Kidney (tissue), 14 donors: ENCODE data around the gene GOLGA5. TPM values are rescaled to one million over a fixed set of nuclear protein-coding genes. Genes with fewer than 3 reads are reported as not detected.

Source experiments
- DNase-seq, 5 donors: peaks; one replicate each; pipeline ENCODE4 v3.0.0-alpha.2; 2013 to 2020
- FAIRE-seq: peaks from 2 replicates; lab custom pipeline; 2012; peaks lifted over from hg19 to GRCh38; lab: Jason Lieb, UNC
- H3K27ac ChIP-seq, 2 donors: one replicate each; pipeline ENCODE4 v1.7.0; 2013; ENCODE audit warnings: low read depth in 2 of 2, low read length in 2 of 2, inconsistent platforms in 1 of 2
- H3K27me3 ChIP-seq: one replicate; pipeline ENCODE4 v1.7.1; 2013; ENCODE audit warnings: low read length, inconsistent platforms; ENCODE audit not compliant: control insufficient read depth, insufficient read depth
- H3K36me3 ChIP-seq, 3 donors: one replicate each; pipeline versions ENCODE4 v1.7.0 to v1.7.1; 2013; ENCODE audit warnings: low read length in 3 of 3, control low read depth in 1 of 3, inconsistent platforms in 1 of 3; ENCODE audit not compliant: insufficient read depth in 3 of 3, control insufficient read depth in 2 of 3
- H3K4me1 ChIP-seq, 3 donors: one replicate each; pipeline versions ENCODE4 v1.7.0 to v1.7.1; 2013; ENCODE audit warnings: low read length in 3 of 3, inconsistent platforms in 1 of 3, low read depth in 1 of 3; ENCODE audit not compliant: control insufficient read depth in 2 of 3, insufficient read depth in 2 of 3
- H3K4me3 ChIP-seq, 3 donors: one replicate each; pipeline versions ENCODE4 v1.7.0 to v1.8.1; 2013; ENCODE audit warnings: low read length in 3 of 3, control low read depth in 1 of 3, inconsistent platforms in 1 of 3
- H3K9ac ChIP-seq, 3 donors: one replicate each; pipeline versions ENCODE4 v1.7.0 to v1.7.1; 2013; ENCODE audit warnings: low read length in 3 of 3, control low read depth in 1 of 3, inconsistent platforms in 1 of 3
- H3K9me3 ChIP-seq, 3 donors: one replicate each; pipeline versions ENCODE4 v1.7.0 to v1.7.1; 2013; ENCODE audit warnings: low read length in 3 of 3, control low read depth in 1 of 3, inconsistent platforms in 1 of 3; ENCODE audit not compliant: control insufficient read depth in 2 of 3, insufficient read depth in 1 of 3
- intact Hi-C: fragments of 100-400 bp; cut with DNase I; formaldehyde crosslinking; loops from one replicate; pipeline ENCODE4 v1.11.1; 2022
- polyA plus RNA-seq: library from polyadenylated mRNA; stranded (reverse); fragments of 350-450 nt; fragmentation: Illumina TruSeq; extraction: RNeasy Lipid Tissue Mini Kit (QIAGEN cat#74804); gene quantifications from one replicate; pipeline ENCODE4 v1.2.3, GENCODE V29; 2014; ENCODE audit warnings: low read depth, low replicate concordance; ENCODE audit not compliant: insufficient read depth
- total RNA-seq: library from RNA; stranded (reverse); fragmentation: NEBNext Ultra II Directional; extraction: Animal tissue kit (Norgen Biotek cat#: 25700); gene quantifications from one replicate; pipeline ENCODE4 v1.2.1, GENCODE V29; 2021
- TF ChIP-seq, protein P1 (sequence below): IDR thresholded peaks from 3 replicates; pipeline ENCODE4 v1.5.1; 2012; ENCODE audit warnings: mild to moderate bottlenecking, moderate library complexity, borderline replicate concordance; ENCODE audit not compliant: insufficient read depth; ENCODE audit errors: extremely low read depth
- donor health status: control.
- donor health status: control.
- donor health status: control.
- donor health status: control.
- donor health status: control.
- donor health status: DM: yes; HTN: yes; CAD: no.
- donor health status: Normal renal cell carcinoma (clear cell type).

The GOLGA5 gene
- total and polyA plus RNA-seq, 2 donors from 2014 or later, result 27.7 to 33.7 TPM

DNA sequence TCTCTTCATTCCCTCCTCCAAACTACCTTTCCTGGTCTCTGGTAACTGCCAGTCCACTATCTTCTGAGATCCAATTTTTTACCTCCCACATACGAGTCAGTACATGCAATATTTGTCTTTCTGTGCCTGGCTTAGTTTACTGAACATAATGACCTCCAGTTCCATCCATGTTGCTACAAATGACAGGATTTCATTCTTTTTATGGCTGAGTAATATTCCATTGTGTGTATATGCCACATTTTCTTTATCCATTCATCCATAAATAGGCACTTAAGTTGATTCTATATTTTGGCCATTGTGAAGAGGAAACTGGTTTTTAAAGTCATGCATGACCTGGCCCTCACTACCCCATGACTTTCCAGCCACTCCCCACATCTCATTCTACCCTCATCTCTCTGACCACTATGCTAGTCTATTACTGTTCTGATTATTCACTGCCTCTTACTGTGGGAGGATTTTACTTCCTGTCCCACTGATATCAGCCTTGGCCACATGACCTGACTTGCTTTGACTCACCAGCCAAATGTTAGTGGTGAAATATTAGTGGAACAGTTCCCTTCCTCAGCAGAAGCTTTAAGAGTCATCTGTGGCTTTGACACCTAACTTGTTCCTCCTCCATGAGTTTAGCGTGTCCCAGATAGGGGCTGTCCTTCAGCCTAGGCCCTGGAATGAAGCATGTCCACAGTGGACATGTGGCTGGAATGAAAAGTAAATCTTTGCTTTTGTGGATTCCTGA, 52.2 kb downstream of the GOLGA5 start:
- H3K9ac ChIP-seq, result no peak overlapping the region
- TF ChIP-seq, protein P1, sequence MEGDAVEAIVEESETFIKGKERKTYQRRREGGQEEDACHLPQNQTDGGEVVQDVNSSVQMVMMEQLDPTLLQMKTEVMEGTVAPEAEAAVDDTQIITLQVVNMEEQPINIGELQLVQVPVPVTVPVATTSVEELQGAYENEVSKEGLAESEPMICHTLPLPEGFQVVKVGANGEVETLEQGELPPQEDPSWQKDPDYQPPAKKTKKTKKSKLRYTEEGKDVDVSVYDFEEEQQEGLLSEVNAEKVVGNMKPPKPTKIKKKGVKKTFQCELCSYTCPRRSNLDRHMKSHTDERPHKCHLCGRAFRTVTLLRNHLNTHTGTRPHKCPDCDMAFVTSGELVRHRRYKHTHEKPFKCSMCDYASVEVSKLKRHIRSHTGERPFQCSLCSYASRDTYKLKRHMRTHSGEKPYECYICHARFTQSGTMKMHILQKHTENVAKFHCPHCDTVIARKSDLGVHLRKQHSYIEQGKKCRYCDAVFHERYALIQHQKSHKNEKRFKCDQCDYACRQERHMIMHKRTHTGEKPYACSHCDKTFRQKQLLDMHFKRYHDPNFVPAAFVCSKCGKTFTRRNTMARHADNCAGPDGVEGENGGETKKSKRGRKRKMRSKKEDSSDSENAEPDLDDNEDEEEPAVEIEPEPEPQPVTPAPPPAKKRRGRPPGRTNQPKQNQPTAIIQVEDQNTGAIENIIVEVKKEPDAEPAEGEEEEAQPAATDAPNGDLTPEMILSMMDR, result no peak
- intact Hi-C loops, result no loop called here
- FAIRE-seq (no peak), DNase-seq (no peak)
- no peak overlapping the region for H3K4me3 ChIP-seq
- H3K4me1 ChIP-seq, result no peaks in the 10 kb centered on the region
- no peak overlapping the region for H3K27ac ChIP-seq
- H3K36me3 ChIP-seq, result no peaks in the 10 kb centered on the region
- H3K27me3 ChIP-seq, result no peaks in the 10 kb centered on the region
- H3K9me3 ChIP-seq, result no peaks in the 10 kb centered on the region

DNA sequence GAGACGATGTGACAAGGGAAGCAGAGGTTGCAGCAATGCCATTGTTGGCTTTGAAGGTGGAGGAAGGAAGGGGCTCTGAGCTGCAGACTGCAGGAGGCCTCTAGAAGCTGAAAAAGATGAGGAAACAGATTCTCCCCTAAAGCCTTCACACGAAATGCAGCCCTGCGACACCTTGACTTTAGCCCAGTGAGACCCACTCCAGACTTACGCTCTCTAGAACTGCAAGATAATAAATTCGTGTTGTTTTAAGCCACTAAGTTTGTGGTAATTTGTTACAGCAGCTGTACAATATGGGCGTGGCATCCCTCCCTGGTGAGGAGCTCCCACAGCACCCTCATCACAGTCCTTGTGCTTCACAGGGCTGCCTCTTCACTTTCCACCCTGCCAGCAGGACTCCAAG, 53.2 kb downstream of the GOLGA5 start:
- Histone ChIP-seq H3K27ac (no peak overlapping the region), H3K36me3 (no peaks in the 10 kb centered on the region), H3K4me1 (no peaks in the 10 kb centered on the region), H3K4me3 (no peak overlapping the region), H3K27me3 (no peaks in the 10 kb centered on the region), H3K9me3 (no peaks in the 10 kb centered on the region), H3K9ac (no peak overlapping the region)
- DNase-seq (no peak), FAIRE-seq (no peak)
- intact Hi-C loops, result no loop called here
- TF ChIP-seq, protein P1, result no peak

DNA sequence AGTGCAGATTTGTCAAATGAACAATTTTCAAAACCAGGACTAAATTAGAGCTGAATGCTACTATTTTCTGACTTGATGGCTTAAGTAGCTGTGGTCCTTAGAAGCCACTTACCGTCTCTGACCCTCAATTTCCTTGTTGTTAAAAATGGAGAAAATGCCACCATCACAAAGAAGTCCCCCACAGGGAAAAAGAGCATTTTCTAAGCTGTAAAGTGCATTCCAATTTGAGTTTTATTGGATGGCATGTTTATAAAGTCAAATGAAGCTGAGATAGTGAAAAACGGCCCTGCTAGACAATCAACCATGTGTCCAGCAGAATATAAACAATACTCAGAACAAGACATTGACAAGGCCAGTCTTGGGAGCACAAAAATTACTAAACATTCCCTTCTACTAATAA, 53.6 kb downstream of the GOLGA5 start:
- Histone ChIP-seq H3K4me3 (no peak overlapping the region), H3K27me3 (no peaks in the 10 kb centered on the region), H3K36me3 (no peaks in the 10 kb centered on the region), H3K4me1 (no peaks in the 10 kb centered on the region), H3K9me3 (no peaks in the 10 kb centered on the region), H3K27ac (no peak overlapping the region), H3K9ac (no peak overlapping the region)
- DNase-seq (no peak), FAIRE-seq (no peak)
- TF ChIP-seq, protein P1, result no peak
- intact Hi-C loops, result no loop called here
